ENCODE measurements around the gene NDUFA13.

NDUFA13 gene

GRCh38 chr19:19514881-19515641 lies 964 bp upstream of the NDUFA13 start, which contains the start of gene TSSK6:
TSSK6 (minus strand) TSS chr19:19515548; CDS start chr19:19515427, 121 bp downstream.
- Histone ChIP-seq H3K27me3 (ENCODE audit: insufficient read depth, low read length) (no peaks in the 10 kb centered on the region), H3K27ac (ENCODE audit: low read depth, low read length) (peak within 1 kb of the TSS; percentile 47), H3K79me2 (ENCODE audit: control insufficient read depth, insufficient read depth, low read length, unreplicated experiment) (peaks cover 25% of the 10 kb centered on the region), H3K4me3 (ENCODE audit: low read depth, low read length) (peak within 1 kb of the TSS; percentile 97), H2AFZ (ENCODE audit: low read length, unreplicated experiment) (peak within 1 kb of the TSS; percentile 85), H3K36me3 (ENCODE audit: insufficient read depth, low read length) (no peaks in the 10 kb centered on the region), H3K4me1 (ENCODE audit: control insufficient read depth, insufficient read depth, low read length, unreplicated experiment) (peaks cover 5% of the 10 kb centered on the region)

- Histone ChIP-seq H3K4me1 (ENCODE audit: control insufficient read depth, insufficient read depth, low read length, unreplicated experiment) (peaks cover 5% of the 10 kb centered on the region), H3K79me2 (ENCODE audit: control insufficient read depth, insufficient read depth, low read length, unreplicated experiment) (peaks cover 38% of the 10 kb centered on the region), H3K36me3 (ENCODE audit: insufficient read depth, low read length) (no peaks in the 10 kb centered on the region), H3K27ac (ENCODE audit: low read depth, low read length) (no peak overlapping the region), H2AFZ (ENCODE audit: low read length, unreplicated experiment) (no peak overlapping the region), H3K27me3 (ENCODE audit: insufficient read depth, low read length) (no peaks in the 10 kb centered on the region), H3K4me3 (ENCODE audit: low read depth, low read length) (peak overlapping the region; percentile 97)
These were observed 1.2 kb downstream of the NDUFA13 start for GRCh38 chr19:19517235-19517619.

- H3K36me3 ChIP-seq (ENCODE audit: insufficient read depth, low read length) = no peaks in the 10 kb centered on the region
- H3K4me1 ChIP-seq (ENCODE audit: control insufficient read depth, insufficient read depth, low read length, unreplicated experiment) = peaks cover 5% of the 10 kb centered on the region
- H2AFZ ChIP-seq (ENCODE audit: low read length, unreplicated experiment) = no peak overlapping the region
- H3K27ac ChIP-seq (ENCODE audit: low read depth, low read length) = no peak overlapping the region
- peaks cover 50% of the 10 kb centered on the region for H3K79me2 ChIP-seq (ENCODE audit: control insufficient read depth, insufficient read depth, low read length, unreplicated experiment)
- H3K4me3 ChIP-seq (ENCODE audit: low read depth, low read length) = no peak overlapping the region
- H3K27me3 ChIP-seq (ENCODE audit: insufficient read depth, low read length) = no peaks in the 10 kb centered on the region
These were observed 5.0 kb downstream of the NDUFA13 start for GRCh38 chr19:19520989-19521388.

- Histone ChIP-seq H3K4me1 (ENCODE audit: control insufficient read depth, insufficient read depth, low read length, unreplicated experiment) (no peaks in the 10 kb centered on the region), H3K79me2 (ENCODE audit: control insufficient read depth, insufficient read depth, low read length, unreplicated experiment) (peaks cover 32% of the 10 kb centered on the region), H3K4me3 (ENCODE audit: low read depth, low read length) (no peak overlapping the region)
These were observed 7.2 kb downstream of the NDUFA13 start for GRCh38 chr19:19523177-19523576.

GRCh38 chr19:19524053-19524452 lies 8.0 kb downstream of the NDUFA13 start:
- no peak overlapping the region for H3K4me3 ChIP-seq (ENCODE audit: low read depth, low read length)
- H3K36me3 ChIP-seq (ENCODE audit: insufficient read depth, low read length) = no peaks in the 10 kb centered on the region
- H3K27ac ChIP-seq (ENCODE audit: low read depth, low read length) = no peak overlapping the region
- H3K79me2 ChIP-seq (ENCODE audit: control insufficient read depth, insufficient read depth, low read length, unreplicated experiment) = peaks cover 32% of the 10 kb centered on the region
- H3K4me1 ChIP-seq (ENCODE audit: control insufficient read depth, insufficient read depth, low read length, unreplicated experiment) = no peaks in the 10 kb centered on the region
- no peak overlapping the region for H2AFZ ChIP-seq (ENCODE audit: low read length, unreplicated experiment)
- H3K27me3 ChIP-seq (ENCODE audit: insufficient read depth, low read length) = no peaks in the 10 kb centered on the region

More at GRCh38 chr19:19523177-19523576, 7.2 kb downstream of the NDUFA13 start:
- Histone ChIP-seq H3K27me3 (ENCODE audit: insufficient read depth, low read length) (no peaks in the 10 kb centered on the region), H2AFZ (ENCODE audit: low read length, unreplicated experiment) (no peak overlapping the region), H3K36me3 (ENCODE audit: insufficient read depth, low read length) (no peaks in the 10 kb centered on the region), H3K27ac (ENCODE audit: low read depth, low read length) (no peak overlapping the region)

- peaks cover 7% of the 10 kb centered on the region for H3K4me1 ChIP-seq (ENCODE audit: control insufficient read depth, insufficient read depth, low read length, unreplicated experiment)
- H3K36me3 ChIP-seq (ENCODE audit: insufficient read depth, low read length) = no peaks in the 10 kb centered on the region
- H3K79me2 ChIP-seq (ENCODE audit: control insufficient read depth, insufficient read depth, low read length, unreplicated experiment) = peaks cover 20% of the 10 kb centered on the region
- H3K27me3 ChIP-seq (ENCODE audit: insufficient read depth, low read length) = no peaks in the 10 kb centered on the region
- H3K27ac ChIP-seq (ENCODE audit: low read depth, low read length) = no peak overlapping the region
- H2AFZ ChIP-seq (ENCODE audit: low read length, unreplicated experiment) = no peak overlapping the region
- no peak overlapping the region for H3K4me3 ChIP-seq (ENCODE audit: low read depth, low read length)
These were observed 9.8 kb downstream of the NDUFA13 start for GRCh38 chr19:19525611-19526380.

- H3K27me3 ChIP-seq (ENCODE audit: insufficient read depth, low read length) = no peaks in the 10 kb centered on the region
- H3K4me3 ChIP-seq (ENCODE audit: low read depth, low read length) = no peak overlapping the region
- H2AFZ ChIP-seq (ENCODE audit: low read length, unreplicated experiment) = no peak overlapping the region
- no peak overlapping the region for H3K27ac ChIP-seq (ENCODE audit: low read depth, low read length)
- H3K36me3 ChIP-seq (ENCODE audit: insufficient read depth, low read length) = no peaks in the 10 kb centered on the region
- peaks cover 7% of the 10 kb centered on the region for H3K4me1 ChIP-seq (ENCODE audit: control insufficient read depth, insufficient read depth, low read length, unreplicated experiment)
- H3K79me2 ChIP-seq (ENCODE audit: control insufficient read depth, insufficient read depth, low read length, unreplicated experiment) = peaks cover 15% of the 10 kb centered on the region
These were observed 10.8 kb downstream of the NDUFA13 start for GRCh38 chr19:19526581-19527370.

GRCh38 chr19:19527371-19527656 lies 11.3 kb downstream of the NDUFA13 start:
- Histone ChIP-seq H3K4me1 (ENCODE audit: control insufficient read depth, insufficient read depth, low read length, unreplicated experiment) (peaks cover 7% of the 10 kb centered on the region), H3K36me3 (ENCODE audit: insufficient read depth, low read length) (no peaks in the 10 kb centered on the region), H3K79me2 (ENCODE audit: control insufficient read depth, insufficient read depth, low read length, unreplicated experiment) (peaks cover 12% of the 10 kb centered on the region), H3K27ac (ENCODE audit: low read depth, low read length) (no peak overlapping the region), H3K27me3 (ENCODE audit: insufficient read depth, low read length) (no peaks in the 10 kb centered on the region), H2AFZ (ENCODE audit: low read length, unreplicated experiment) (no peak overlapping the region), H3K4me3 (ENCODE audit: low read depth, low read length) (no peak overlapping the region)

GRCh38 chr19:19527674-19528625 lies 11.9 kb downstream of the NDUFA13 start:
- Histone ChIP-seq H3K79me2 (ENCODE audit: control insufficient read depth, insufficient read depth, low read length, unreplicated experiment) (peaks cover 8% of the 10 kb centered on the region), H3K27me3 (ENCODE audit: insufficient read depth, low read length) (no peaks in the 10 kb centered on the region), H3K27ac (ENCODE audit: low read depth, low read length) (no peak overlapping the region), H3K4me1 (ENCODE audit: control insufficient read depth, insufficient read depth, low read length, unreplicated experiment) (peaks cover 7% of the 10 kb centered on the region), H2AFZ (ENCODE audit: low read length, unreplicated experiment) (no peak overlapping the region), H3K4me3 (ENCODE audit: low read depth, low read length) (no peak overlapping the region), H3K36me3 (ENCODE audit: insufficient read depth, low read length) (no peaks in the 10 kb centered on the region)

Measured in ACC112 (cell line).